SH-SY5Y (cell line): ENCODE measurements around the gene RNASEH2C.

Experiments
- GATA2 ChIP-seq: IDR thresholded peaks from 2 replicates; pipeline ENCODE4 v1.6.1; 2011; ENCODE audit warnings: mild to moderate bottlenecking, low read depth, low read length
- GATA3 ChIP-seq: IDR thresholded peaks from 2 replicates; pipeline ENCODE4 v1.6.1; 2011; ENCODE audit warnings: low read depth, mild to moderate bottlenecking, low read length, moderate library complexity

GRCh38 chr11:65767406-65767805, 46.8 kb upstream of the RNASEH2C start:
- TF ChIP-seq GATA3 (no peak), GATA2 (no peak)
